NCI-H187 (cell line): ENCODE results near the gene IQCN.

Experiments
- DNase-seq, 2 experiments: peaks; one replicate each; lab custom pipeline; 2025; lab: John Stamatoyannopoulos, UW

Gene IQCN

GRCh38 chr19:18287836-18288772 lies 13.9 kb upstream of the IQCN start:
- DNase-seq: no peak

DNA sequence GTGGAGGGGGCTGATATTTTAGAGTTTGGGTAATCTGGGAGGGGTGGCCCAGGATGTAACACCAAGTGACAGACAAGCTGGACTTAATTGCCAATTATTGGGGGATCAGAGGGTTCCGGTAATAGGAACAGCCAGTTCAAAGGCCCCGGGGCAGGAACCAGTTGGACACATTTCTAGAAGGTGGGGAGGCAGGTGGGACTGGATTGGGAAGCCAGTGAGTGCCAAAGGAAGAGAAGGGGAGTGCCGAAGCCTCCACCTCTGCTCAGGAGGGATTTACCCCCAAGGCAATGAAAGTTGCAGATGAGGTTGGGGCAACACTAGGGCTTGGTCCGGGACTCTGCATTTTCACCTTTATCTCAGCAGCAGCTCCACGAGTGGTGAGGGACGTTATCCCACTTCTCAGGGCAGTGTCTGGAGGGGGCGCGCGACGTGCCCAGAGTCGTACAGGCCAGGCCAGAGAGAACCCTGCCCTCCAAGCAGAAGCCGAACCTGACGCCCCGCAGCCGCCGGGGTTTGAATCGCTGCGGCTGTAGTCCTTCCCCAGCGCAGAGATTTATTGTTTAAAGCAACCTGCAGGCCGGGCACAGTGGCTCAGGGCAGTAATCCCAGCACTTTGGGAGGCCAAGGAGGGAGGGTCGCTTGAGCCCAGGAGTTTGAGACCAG lies 12.9 kb upstream of the IQCN start:
- no peak for DNase-seq

GRCh38 chr19:18284712-18285360 lies 10.6 kb upstream of the IQCN start:
- DNase-seq: no peak

GRCh38 chr19:18283338-18283737 lies 9.1 kb upstream of the IQCN start:
- DNase-seq: no peak

GRCh38 chr19:18282788-18283141 lies 8.5 kb upstream of the IQCN start:
- no peak for DNase-seq

GRCh38 chr19:18282021-18282787 lies 8.0 kb upstream of the IQCN start:
- DNase-seq: no peak

- peak; percentile 59 to 88 for DNase-seq
These were observed 7.1 kb upstream of the IQCN start, which contains the start of gene JUND for GRCh38 chr19:18281082-18282020. TSS of gene JUND (minus strand) at chr19:18281622. CDS start at chr19:18281484, 138 bp downstream.

DNA sequence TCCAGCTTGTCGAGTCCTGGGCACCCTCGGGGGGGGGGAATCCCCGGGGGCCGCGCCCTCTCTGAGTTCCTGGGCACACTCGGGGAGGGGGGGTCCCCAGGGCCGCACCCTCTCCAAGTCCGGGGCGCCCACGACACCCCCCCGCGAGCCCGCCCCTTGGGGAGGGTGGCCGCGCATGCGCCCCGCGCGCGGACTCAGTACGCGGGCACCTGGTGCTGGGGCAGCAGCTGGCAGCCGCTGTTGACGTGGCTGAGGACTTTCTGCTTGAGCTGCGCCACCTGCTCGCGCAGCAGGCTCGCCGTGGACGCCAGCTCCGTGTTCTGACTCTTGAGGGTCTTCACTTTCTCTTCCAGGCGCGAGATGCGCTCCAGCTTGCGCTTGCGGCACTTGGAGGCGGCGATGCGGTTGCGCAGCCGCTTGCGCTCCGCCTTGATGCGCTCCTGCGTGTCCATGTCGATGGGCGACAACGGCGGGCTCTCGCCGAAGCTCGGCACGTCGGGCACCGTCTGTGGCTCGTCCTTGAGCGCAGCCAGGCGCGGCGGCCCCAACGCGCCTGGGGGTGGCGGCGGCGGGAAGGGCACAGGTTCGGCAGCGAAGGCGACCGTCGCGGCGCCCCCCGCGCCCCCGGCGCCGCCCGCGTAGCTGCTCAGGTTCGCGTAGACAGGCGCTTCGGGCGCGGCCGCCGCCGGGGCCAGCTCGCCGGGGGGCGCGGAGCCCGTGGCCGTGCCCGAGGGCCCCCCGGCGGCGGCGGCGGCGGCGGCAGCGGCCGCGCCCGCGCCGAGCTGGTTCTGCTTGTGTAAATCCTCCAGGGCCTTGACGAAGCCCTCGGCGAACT lies 6.2 kb upstream of the IQCN start:
- peak in 1 of 2 experiments; percentile 60 for DNase-seq

- peak; percentile 25 to 78 for DNase-seq
These were observed 5.4 kb upstream of the IQCN start for GRCh38 chr19:18279516-18280246.

- no peak for DNase-seq
These were observed 4.9 kb upstream of the IQCN start for GRCh38 chr19:18279266-18279515.

DNA sequence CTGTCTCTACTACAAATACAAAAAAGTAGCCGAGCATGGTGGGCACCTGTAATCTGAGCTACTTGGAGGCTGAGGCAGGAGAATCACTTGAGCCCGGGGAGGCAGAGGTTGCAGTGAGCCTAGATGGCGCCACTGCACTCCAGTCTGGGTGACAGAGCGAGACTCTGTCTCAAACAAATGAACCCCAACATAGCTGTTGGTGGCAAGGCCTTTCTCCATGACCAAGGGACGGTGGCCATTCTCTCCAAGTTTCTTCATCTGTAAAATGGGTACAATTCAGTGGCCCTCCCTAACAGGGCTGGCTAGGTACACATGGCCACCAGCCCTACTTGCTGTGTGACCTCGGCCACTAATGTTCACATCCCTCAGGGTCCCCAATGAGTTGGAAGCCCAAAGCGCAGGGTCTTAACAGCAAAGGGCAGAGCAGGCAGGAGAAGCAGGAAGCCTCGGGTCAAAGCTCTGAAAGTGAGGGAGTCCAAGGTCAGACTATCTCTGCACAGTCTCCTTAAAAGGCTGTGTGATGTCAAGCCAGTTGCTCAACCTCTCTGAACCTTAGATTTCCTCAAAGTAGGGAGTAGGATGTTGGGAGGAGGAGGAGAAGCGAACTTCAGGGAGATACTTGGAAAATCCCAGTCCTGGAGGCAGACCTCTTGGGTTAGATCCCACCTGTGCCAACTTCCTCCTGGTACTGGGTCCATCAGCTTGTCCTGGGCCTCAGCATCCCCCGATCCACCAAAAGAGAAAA lies 4.4 kb upstream of the IQCN start:
- no peak for DNase-seq

GRCh38 chr19:18274781-18275356 lies 617 bp upstream of the IQCN start:
- DNase-seq: no peak

DNA sequence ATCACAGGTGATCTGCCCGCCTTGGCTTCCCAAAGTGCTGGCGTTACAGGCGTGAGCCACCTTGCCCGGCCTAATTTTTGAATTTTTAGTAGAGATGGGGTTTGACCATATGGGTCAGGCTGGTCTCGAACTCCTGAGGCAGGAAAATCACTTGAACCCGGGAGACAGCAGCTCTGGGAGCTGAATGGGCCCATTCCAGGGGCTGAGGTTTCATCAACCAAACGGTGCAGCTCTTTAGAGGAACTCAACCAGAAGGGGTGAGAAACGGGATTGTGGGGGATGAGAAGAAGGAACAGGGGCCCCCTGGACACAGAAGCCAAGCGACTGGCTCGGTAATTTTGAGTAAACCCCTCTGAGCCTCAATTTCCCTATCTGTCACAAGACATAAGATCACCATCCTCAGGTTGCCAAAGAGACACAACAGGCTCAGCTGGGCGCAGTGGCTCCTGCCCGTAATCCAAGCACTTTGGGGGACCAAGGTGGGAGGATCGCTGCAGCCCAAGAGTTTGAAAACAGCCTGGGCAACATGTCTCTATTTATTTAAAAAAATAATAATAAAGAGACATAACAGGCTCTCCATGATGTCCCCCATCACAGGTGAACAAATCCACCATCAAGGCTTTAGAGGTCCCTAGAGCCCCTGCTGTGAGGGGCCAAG lies 562 bp downstream of the IQCN start:
- DNase-seq: no peak

- DNase-seq: no peak
These were observed 2.8 kb downstream of the IQCN start for GRCh38 chr19:18271433-18271841.

GRCh38 chr19:18270326-18270725 lies 3.9 kb downstream of the IQCN start:
- DNase-seq: no peak

DNA sequence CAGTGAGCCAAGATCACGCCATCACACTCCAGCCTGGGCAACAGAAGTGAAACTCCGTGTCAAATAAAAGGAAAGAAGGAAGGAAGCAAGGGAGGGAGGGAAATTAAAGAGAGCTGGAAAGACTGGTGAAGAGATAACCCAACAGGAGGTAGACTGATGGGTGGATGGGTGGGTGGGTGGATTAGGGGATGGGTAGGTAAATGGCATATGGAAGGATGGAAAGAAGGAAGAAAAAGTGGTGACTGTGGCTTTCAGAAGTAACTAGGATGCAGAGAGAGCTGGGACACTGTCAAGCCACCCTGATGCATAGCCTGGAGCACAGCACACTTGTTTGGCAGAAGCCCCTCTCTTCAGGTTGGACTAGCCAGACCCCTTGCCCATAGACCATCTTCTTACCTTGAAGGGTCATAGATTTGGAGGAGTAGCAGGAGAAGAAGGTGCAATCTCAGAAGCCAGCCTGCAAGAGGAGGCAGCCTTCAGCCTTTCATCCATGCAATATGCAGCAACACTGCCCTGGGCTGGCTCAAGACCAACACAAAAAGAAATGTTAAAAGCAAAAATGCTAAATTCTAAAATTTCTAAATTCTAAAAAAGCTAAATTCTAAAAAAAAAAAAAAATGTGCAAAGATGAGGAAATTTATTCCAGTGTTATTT lies 5.1 kb downstream of the IQCN start:
- DNase-seq: no peak
